Neuronal stem cell (in vitro differentiated cells): Measurements from ENCODE around the gene PPP6R3.
A peak's percentile ranks its signal among the peaks of the same experiment; 100 is the strongest.

Source experiments
- DNase-seq: peaks from one replicate; pipeline ENCODE4 v3.0.0-alpha.2; 2013; ENCODE audit warnings: low spot score
- H2AFZ ChIP-seq: one replicate; pipeline ENCODE4 v1.6.1; 2013; ENCODE audit warnings: mild to moderate bottlenecking, low read length, inconsistent platforms
- H2AK5ac ChIP-seq: 2 replicates; pipeline ENCODE4 v1.6.1; 2013; ENCODE audit warnings: low read depth, mild to moderate bottlenecking, inconsistent platforms, low read length, moderate library complexity, mixed read lengths
- H2BK120ac ChIP-seq: 2 replicates; pipeline ENCODE4 v1.6.1; 2013; ENCODE audit warnings: low read depth, mild to moderate bottlenecking, inconsistent platforms, low read length, moderate library complexity, mixed read lengths
- H2BK12ac ChIP-seq: one replicate; pipeline ENCODE4 v1.6.1; 2013; ENCODE audit warnings: low read length, inconsistent platforms
- H2BK15ac ChIP-seq: 2 replicates; pipeline ENCODE4 v1.6.1; 2013; ENCODE audit warnings: mild to moderate bottlenecking, low read length, inconsistent platforms, mixed read lengths
- H2BK5ac ChIP-seq: one replicate; pipeline ENCODE4 v1.6.1; 2013; ENCODE audit warnings: inconsistent platforms, mild to moderate bottlenecking, low read length, moderate library complexity
- H3K14ac ChIP-seq: one replicate; pipeline ENCODE4 v1.6.1; 2013; ENCODE audit warnings: low read length, inconsistent platforms
- H3K18ac ChIP-seq: 2 replicates; pipeline ENCODE4 v1.6.1; 2013; ENCODE audit warnings: low read length, inconsistent platforms
- H3K23ac ChIP-seq: 2 replicates; pipeline ENCODE4 v1.6.1; 2013; ENCODE audit warnings: low read depth, mild to moderate bottlenecking, mixed read lengths, low read length, inconsistent platforms; ENCODE audit not compliant: poor library complexity
- H3K27ac ChIP-seq: replicated peaks from 3 replicates; pipeline ENCODE4 v1.5.1; 2013; ENCODE audit warnings: low read length, inconsistent platforms
- H3K27me3 ChIP-seq, 3 experiments: 2 replicates each; pipeline ENCODE4 v1.6.1; 2013; ENCODE audit warnings: low read length in 3 of 3, mild to moderate bottlenecking in 2 of 3, inconsistent platforms in 1 of 3, low read depth in 1 of 3, mixed read lengths in 1 of 3, moderate library complexity in 1 of 3; ENCODE audit not compliant: control insufficient read depth in 3 of 3, insufficient read depth in 3 of 3
- H3K36me3 ChIP-seq, 2 donors: replicated peaks in 1 of 2; 2 replicates each; pipeline ENCODE4 v1.6.1; 2013; ENCODE audit warnings: low read length in 2 of 2; ENCODE audit not compliant: control insufficient read depth in 2 of 2, insufficient read depth in 2 of 2
- H3K4ac ChIP-seq: 2 replicates; pipeline ENCODE4 v1.6.1; 2013; ENCODE audit warnings: inconsistent platforms, mild to moderate bottlenecking, low read length, moderate library complexity
- H3K4me1 ChIP-seq, 2 donors: 1 replicate in 1 of 2; 2 replicates in 1 of 2; pipeline ENCODE4 v1.6.1; 2013; ENCODE audit warnings: low read length in 2 of 2, low read depth in 1 of 2; ENCODE audit not compliant: control insufficient read depth in 2 of 2, insufficient read depth in 1 of 2
- H3K4me2 ChIP-seq: one replicate; pipeline ENCODE4 v1.6.1; 2013; ENCODE audit warnings: mild to moderate bottlenecking, low read length, inconsistent platforms; ENCODE audit not compliant: insufficient read depth, poor library complexity, severe bottlenecking
- H3K4me3 ChIP-seq, 2 donors: 2 replicates each; pipeline ENCODE4 v1.5.1; 2013; ENCODE audit warnings: low read length in 2 of 2, mild to moderate bottlenecking in 2 of 2, inconsistent platforms in 1 of 2, moderate library complexity in 1 of 2
- H3K79me1 ChIP-seq: one replicate; pipeline ENCODE4 v1.6.1; 2013; ENCODE audit warnings: low read depth, mild to moderate bottlenecking, inconsistent platforms, low read length, moderate library complexity
- H3K9ac ChIP-seq: one replicate; pipeline ENCODE4 v1.6.1; 2013; ENCODE audit warnings: mild to moderate bottlenecking, low read depth, low read length, inconsistent platforms; ENCODE audit not compliant: poor library complexity
- H3K9me3 ChIP-seq, 2 donors: replicated peaks in 1 of 2; 2 replicates each; pipeline versions ENCODE3 to v1.6.1; 2013; ENCODE audit warnings: low read length in 2 of 2, mild to moderate bottlenecking in 2 of 2, inconsistent platforms in 1 of 2, low read depth in 1 of 2, mixed read lengths in 1 of 2, moderate library complexity in 1 of 2; ENCODE audit not compliant: control insufficient read depth in 2 of 2, insufficient read depth in 1 of 2
- H4K8ac ChIP-seq: one replicate; pipeline ENCODE4 v1.6.1; 2013; ENCODE audit warnings: low read depth, mild to moderate bottlenecking, inconsistent platforms, low read length, moderate library complexity
- H4K91ac ChIP-seq: one replicate; pipeline ENCODE4 v1.6.1; 2013; ENCODE audit warnings: low read length, low read depth, mild to moderate bottlenecking, inconsistent platforms; ENCODE audit not compliant: poor library complexity
- WGBS, 2 donors: extraction: QIAGEN DNeasy Blood & Tissue Kit; methylation state at CpG; one replicate each; pipeline ENCODE4 v1.1.7; 2013; ENCODE audit warnings: missing lambda C conversion rate in 2 of 2, mixed read lengths in 1 of 2; ENCODE audit not compliant: insufficient read length in 2 of 2, insufficient replicate concordance in 1 of 2; ENCODE audit errors: extremely low coverage in 2 of 2; 5-methylcytosine and 5-hydroxymethylcytosine counted together

PPP6R3 gene

DNA sequence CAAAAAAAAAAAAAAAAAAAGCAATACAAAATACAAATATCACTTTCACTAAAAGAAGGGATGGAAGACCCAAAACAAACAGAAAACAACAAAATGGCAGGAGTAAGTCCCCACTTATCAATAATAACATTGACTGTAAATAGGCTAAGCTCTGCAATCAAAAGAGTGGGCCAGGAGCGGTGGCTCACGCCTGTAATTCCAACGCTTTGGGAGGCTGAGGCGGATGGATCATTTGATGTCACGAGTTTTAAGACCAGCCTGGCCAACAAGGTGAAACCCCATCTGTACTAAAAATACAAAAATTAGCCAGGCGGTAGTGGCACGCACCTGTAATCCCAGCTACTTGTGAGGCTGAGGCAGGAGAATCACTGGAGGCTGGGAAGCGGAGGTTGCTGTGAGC, 9.8 kb upstream of the PPP6R3 start:
- WGBS, 2 donors: no CpG with 5 or more reads among the region's 8 CpGs
- no peak overlapping the region for H3K23ac ChIP-seq
- H2AK5ac ChIP-seq: no peak overlapping the region
- no peak overlapping the region for H2AFZ ChIP-seq
- H3K14ac ChIP-seq: no peak overlapping the region
- peaks cover 14 to 20% of the 10 kb centered on the region in 2 donors for H3K36me3 ChIP-seq
- no peak overlapping the region for H2BK12ac ChIP-seq
- no peak overlapping the region for H2BK5ac ChIP-seq
- no peak overlapping the region for H4K91ac ChIP-seq
- H2BK120ac ChIP-seq: no peak overlapping the region
- H3K27ac ChIP-seq: no peak overlapping the region
- no peak overlapping the region for H2BK15ac ChIP-seq
- H3K4me3 ChIP-seq: no peak overlapping the region
- H4K8ac ChIP-seq: no peak overlapping the region
- peaks cover 3% of the 10 kb centered on the region for H3K79me1 ChIP-seq
- no peak overlapping the region for H3K9ac ChIP-seq
- DNase-seq: no peak
- H3K27me3 ChIP-seq: no peaks in the 10 kb centered on the region
- no peak overlapping the region for H3K18ac ChIP-seq
- H3K9me3 ChIP-seq: peaks cover 0 to 2% of the 10 kb centered on the region in 2 donors
- peaks cover 0 to 3% of the 10 kb centered on the region in 2 donors for H3K4me1 ChIP-seq
- H3K4ac ChIP-seq: no peak overlapping the region
- no peak overlapping the region for H3K4me2 ChIP-seq

DNA sequence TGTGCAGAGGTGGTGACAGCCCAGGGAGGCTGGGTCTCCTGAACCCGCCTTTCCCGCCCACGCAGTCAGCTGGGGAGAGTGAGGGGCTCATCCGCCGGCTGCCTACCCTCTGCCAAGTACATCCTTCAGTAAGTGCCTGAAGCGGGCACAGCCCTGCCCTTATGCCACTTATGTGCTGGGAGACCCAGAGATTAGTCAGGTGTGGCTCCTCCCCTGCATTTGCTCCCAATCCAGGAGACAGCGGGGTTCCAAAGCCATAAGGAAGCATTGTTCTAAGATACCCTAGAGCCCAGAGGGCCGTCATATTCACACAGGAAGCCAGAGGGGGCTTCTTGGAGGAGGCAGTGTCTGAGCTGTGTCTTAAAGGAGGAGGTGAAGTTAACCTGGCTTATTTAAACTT, 5.8 kb upstream of the PPP6R3 start:
- Histone ChIP-seq H2BK120ac (no peak overlapping the region), H3K4ac (no peak overlapping the region), H3K14ac (no peak overlapping the region), H3K36me3 (no peaks in the 10 kb centered on the region), H2BK5ac (no peak overlapping the region), H2AK5ac (no peak overlapping the region), H3K27me3 (no peaks in the 10 kb centered on the region), H4K91ac (no peak overlapping the region), H3K4me1 (peaks cover 0 to 3% of the 10 kb centered on the region in 2 donors), H3K23ac (no peak overlapping the region), H3K9me3 (peaks cover 0 to 2% of the 10 kb centered on the region in 2 donors), H2BK12ac (no peak overlapping the region), H3K27ac (no peak overlapping the region), H3K4me3 (no peak overlapping the region), H4K8ac (peak overlapping the region; percentile 23), H3K18ac (no peak overlapping the region), H2BK15ac (no peak overlapping the region), H3K9ac (no peak overlapping the region), H3K79me1 (peaks cover 2% of the 10 kb centered on the region), H2AFZ (no peak overlapping the region), H3K4me2 (no peak overlapping the region)
- no CpG with 5 or more reads among the region's 8 CpGs for WGBS, 2 donors
- DNase-seq: no peak

DNA sequence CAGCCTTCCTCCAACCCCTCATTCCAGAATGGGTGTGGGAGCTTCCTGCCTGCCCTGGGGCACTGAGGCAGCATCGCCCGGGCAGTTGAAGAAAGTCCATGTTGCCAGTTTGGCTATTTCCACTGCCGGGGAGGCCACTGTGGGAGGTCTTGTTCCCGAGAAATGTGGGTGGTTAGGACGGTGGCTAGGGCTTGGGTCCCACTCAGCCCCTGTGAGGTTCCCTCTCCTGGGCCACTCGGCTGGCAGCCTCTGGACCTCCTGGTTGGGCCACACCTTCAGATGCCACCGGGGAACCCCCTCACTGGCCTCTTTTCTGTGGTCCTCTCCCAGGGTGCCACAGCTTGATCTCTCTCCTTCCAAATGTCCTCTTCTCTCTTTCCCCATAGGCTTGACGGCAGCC, 5.1 kb upstream of the PPP6R3 start:
- H2BK15ac ChIP-seq: no peak overlapping the region
- no CpG with 5 or more reads among the region's 8 CpGs for WGBS, 2 donors

DNA sequence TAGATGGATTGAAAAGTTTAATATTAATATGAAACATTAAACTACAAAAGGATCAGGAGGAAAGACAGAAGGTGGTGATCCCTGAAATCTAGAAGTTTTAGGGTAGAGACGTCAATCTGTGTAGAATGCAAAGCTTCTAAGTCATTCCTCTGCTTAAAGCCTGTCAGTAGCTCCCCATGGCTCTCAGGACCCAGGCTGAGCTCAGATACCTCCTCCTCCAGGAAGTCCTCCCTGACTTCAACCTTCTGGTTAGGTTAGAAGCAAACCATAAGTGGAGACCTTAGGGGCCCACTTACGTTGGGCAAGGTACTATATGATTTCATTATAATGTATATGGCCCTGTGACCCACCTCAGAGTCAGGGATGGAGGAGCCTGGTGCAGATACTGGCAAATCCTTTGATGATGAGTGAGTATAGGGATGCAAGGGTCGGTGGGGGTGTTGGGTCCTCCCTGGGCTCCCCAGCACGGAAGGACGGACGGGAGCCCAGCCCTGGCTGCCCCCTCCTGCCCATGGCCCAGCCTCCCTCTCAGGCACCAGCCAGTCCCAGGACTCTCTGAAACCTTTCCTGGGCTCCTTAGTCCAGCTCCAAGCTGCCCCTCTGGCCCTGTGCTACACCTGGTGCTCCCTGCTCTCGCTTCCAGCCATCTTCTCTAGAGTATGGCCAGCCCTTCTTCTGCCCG, 3.2 kb upstream of the PPP6R3 start:
- H3K27me3 ChIP-seq: no peaks in the 10 kb centered on the region
- no peak overlapping the region for H2BK12ac ChIP-seq
- H3K4ac ChIP-seq: no peak overlapping the region
- no peak overlapping the region for H2AFZ ChIP-seq
- H4K91ac ChIP-seq: no peak overlapping the region
- H2BK15ac ChIP-seq: no peak overlapping the region
- no peak overlapping the region for H3K4me2 ChIP-seq
- no CpG with 5 or more reads among the region's 8 CpGs for WGBS, 2 donors
- H3K27ac ChIP-seq: no peak overlapping the region
- peaks cover 0 to 7% of the 10 kb centered on the region in 2 donors for H3K36me3 ChIP-seq
- no peak overlapping the region for H3K23ac ChIP-seq
- no peak overlapping the region for H3K9ac ChIP-seq
- H3K18ac ChIP-seq: no peak overlapping the region
- H3K4me1 ChIP-seq: peaks cover 3 to 9% of the 10 kb centered on the region in 2 donors
- H3K79me1 ChIP-seq: peaks cover 7% of the 10 kb centered on the region
- no peaks in the 10 kb centered on the region for H3K9me3 ChIP-seq
- no peak overlapping the region for H4K8ac ChIP-seq
- no peak overlapping the region for H3K4me3 ChIP-seq
- H2BK5ac ChIP-seq: peak overlapping the region; percentile 3
- no peak overlapping the region for H2AK5ac ChIP-seq
- no peak overlapping the region for H3K14ac ChIP-seq
- H2BK120ac ChIP-seq: no peak overlapping the region
- DNase-seq: no peak

More for the DNA sequence above, 5.1 kb upstream of the PPP6R3 start:
- no peak overlapping the region for H2BK5ac ChIP-seq
- H2AK5ac ChIP-seq: no peak overlapping the region
- no peak overlapping the region for H2BK12ac ChIP-seq
- no peak overlapping the region for H2BK120ac ChIP-seq
- no peak overlapping the region for H3K9ac ChIP-seq
- H3K4me2 ChIP-seq: no peak overlapping the region
- no peaks in the 10 kb centered on the region for H3K9me3 ChIP-seq
- no peak overlapping the region for H3K14ac ChIP-seq
- no peak overlapping the region for H3K4me3 ChIP-seq
- no peaks in the 10 kb centered on the region for H3K36me3 ChIP-seq
- H4K91ac ChIP-seq: no peak overlapping the region
- no peaks in the 10 kb centered on the region for H3K27me3 ChIP-seq
- no peak overlapping the region for H3K4ac ChIP-seq
- no peak overlapping the region for H3K27ac ChIP-seq
- peaks cover 0 to 3% of the 10 kb centered on the region in 2 donors for H3K4me1 ChIP-seq
- no peak overlapping the region for H4K8ac ChIP-seq
- peaks cover 2% of the 10 kb centered on the region for H3K79me1 ChIP-seq
- H2AFZ ChIP-seq: no peak overlapping the region
- DNase-seq: no peak
- no peak overlapping the region for H3K18ac ChIP-seq
- no peak overlapping the region for H3K23ac ChIP-seq
